ENCODE data around the gene VPS13A. TPM values are rescaled to one million over a fixed set of nuclear protein-coding genes. Genes with fewer than 3 reads are reported as not detected.

Gene VPS13A
- total RNA-seq, 2 experiments from 2014 or later: 27.0 to 44.6 TPM

GRCh38 chr9:77142366-77142765 lies 35.0 kb upstream of the VPS13A start:
- H2AFZ ChIP-seq (ENCODE audit: low read length): no peak overlapping the region
- DNase-seq (ENCODE audit: low spot score): no peak
- intact Hi-C loops (cut with micrococcal nuclease; ENCODE audit: unreplicated experiment): no loop called here
- no peak overlapping the region for H3K27ac ChIP-seq (ENCODE audit: low read depth, low read length, poor library complexity, severe bottlenecking)
- BruUV-seq (replicated peaks): no TSS peak
- H3K36me3 ChIP-seq (ENCODE audit: insufficient read depth, low read length): no peaks in the 10 kb centered on the region
- H3K9me2 ChIP-seq (ENCODE audit: insufficient read depth, low read length): no peaks in the 10 kb centered on the region
- TF ChIP-seq CTCF (conservative IDR thresholded peaks at IDR 0.05; ENCODE audit: low read length): no peak
- no peak for TF ChIP-seq EZH2phosphoT487 (IDR thresholded peaks at IDR 0.05; ENCODE audit: borderline replicate concordance, low read depth, low read length)
- CTCF ChIA-PET (ENCODE audit: unreplicated experiment): no interaction called here
- H3K79me2 ChIP-seq (ENCODE audit: insufficient read depth, low read depth, low read length): no peaks in the 10 kb centered on the region
- H3K4me2 ChIP-seq (ENCODE audit: low read length): no peak overlapping the region
- H3K9me3 ChIP-seq (ENCODE audit: low read length): no peaks in the 10 kb centered on the region
- POLR2A ChIA-PET: interaction anchor here (0.8 to 1.1 kb wide), 2 partner anchors 11 to 297 kb away, joined by 3 read pairs; no protein-coding TSS in a partner anchor
- H3K4me3 ChIP-seq (ENCODE audit: low read depth, low read length, poor library complexity, severe bottlenecking): no peak overlapping the region
- H4K20me1 ChIP-seq (ENCODE audit: insufficient read depth, low read length): no peaks in the 10 kb centered on the region
- no peaks in the 10 kb centered on the region for H3K4me1 ChIP-seq (ENCODE audit: insufficient read depth, low read length, poor library complexity, severe bottlenecking)

- ChIA-PET CTCF (ENCODE audit: unreplicated experiment) (no interaction called here), POLR2A (interaction anchor here (0.6 kb wide), 1 partner anchor 411 kb away, joined by 3 read pairs; no protein-coding TSS in a partner anchor)
- Histone ChIP-seq H3K79me2 (ENCODE audit: insufficient read depth, low read depth, low read length) (no peaks in the 10 kb centered on the region), H3K9me3 (ENCODE audit: low read length) (no peaks in the 10 kb centered on the region), H3K27ac (ENCODE audit: low read depth, low read length, poor library complexity, severe bottlenecking) (no peak overlapping the region), H3K4me2 (ENCODE audit: low read length) (no peak overlapping the region), H3K4me3 (ENCODE audit: low read depth, low read length, poor library complexity, severe bottlenecking) (no peak overlapping the region), H3K4me1 (ENCODE audit: insufficient read depth, low read length, poor library complexity, severe bottlenecking) (no peaks in the 10 kb centered on the region), H4K20me1 (ENCODE audit: insufficient read depth, low read length) (no peaks in the 10 kb centered on the region), H2AFZ (ENCODE audit: low read length) (no peak overlapping the region), H3K36me3 (ENCODE audit: insufficient read depth, low read length) (no peaks in the 10 kb centered on the region), H3K9me2 (ENCODE audit: insufficient read depth, low read length) (no peaks in the 10 kb centered on the region)
- BruUV-seq (replicated peaks): no TSS peak
- intact Hi-C loops (cut with micrococcal nuclease; ENCODE audit: unreplicated experiment): loop anchor here (1.0 kb wide), 1 partner anchor 340 kb away; no protein-coding TSS in a partner anchor
- TF ChIP-seq EZH2phosphoT487 (IDR thresholded peaks at IDR 0.05; ENCODE audit: borderline replicate concordance, low read depth, low read length) (no peak), CTCF (conservative IDR thresholded peaks at IDR 0.05; ENCODE audit: low read length) (no peak)
- no peak for DNase-seq (ENCODE audit: low spot score)
Observed at GRCh38 chr9:77149879-77150278, 27.5 kb upstream of the VPS13A start.

GRCh38 chr9:77152289-77152688 lies 25.0 kb upstream of the VPS13A start:
- H3K79me2 ChIP-seq (ENCODE audit: insufficient read depth, low read depth, low read length): no peaks in the 10 kb centered on the region
- no TSS peak for BruUV-seq (replicated peaks)
- no peak overlapping the region for H3K4me2 ChIP-seq (ENCODE audit: low read length)
- no peak for DNase-seq (ENCODE audit: low spot score)
- no peak overlapping the region for H3K27ac ChIP-seq (ENCODE audit: low read depth, low read length, poor library complexity, severe bottlenecking)
- no peaks in the 10 kb centered on the region for H3K9me3 ChIP-seq (ENCODE audit: low read length)
- H3K4me1 ChIP-seq (ENCODE audit: insufficient read depth, low read length, poor library complexity, severe bottlenecking): no peaks in the 10 kb centered on the region
- H3K4me3 ChIP-seq (ENCODE audit: low read depth, low read length, poor library complexity, severe bottlenecking): no peak overlapping the region
- no peaks in the 10 kb centered on the region for H3K9me2 ChIP-seq (ENCODE audit: insufficient read depth, low read length)
- no peaks in the 10 kb centered on the region for H3K36me3 ChIP-seq (ENCODE audit: insufficient read depth, low read length)
- TF ChIP-seq EZH2phosphoT487 (IDR thresholded peaks at IDR 0.05; ENCODE audit: borderline replicate concordance, low read depth, low read length): no peak
- TF ChIP-seq CTCF (conservative IDR thresholded peaks at IDR 0.05; ENCODE audit: low read length): no peak
- ChIA-PET POLR2A (interaction anchor here (0.7 to 1.3 kb wide), 2 partner anchors 13 to 687 kb away, joined by 3 to 4 read pairs; no protein-coding TSS in a partner anchor), CTCF (ENCODE audit: unreplicated experiment) (interaction anchor here (0.6 kb wide), 1 partner anchor 1228 kb away, joined by 3 read pairs; no protein-coding TSS in a partner anchor)
- H4K20me1 ChIP-seq (ENCODE audit: insufficient read depth, low read length): no peaks in the 10 kb centered on the region
- no peak overlapping the region for H2AFZ ChIP-seq (ENCODE audit: low read length)
- intact Hi-C loops (cut with micrococcal nuclease; ENCODE audit: unreplicated experiment): no loop called here
